ENCODE measurements around the gene RNF135. TPM values are rescaled to one million over a fixed set of nuclear protein-coding genes. Genes with fewer than 3 reads are reported as not detected.
"Not testable (repeated sequence)": the region's sequence is repeated elsewhere in the genome, so short reads cannot be mapped to it uniquely, and the experiment has no call there.

The RNF135 gene
- total RNA-seq, 1 donor from 2014 or later, result 4.7 TPM

GRCh38 chr17:30954046-30954830, 16.6 kb upstream of the RNF135 start:
- no peak for ATAC-seq
- DNase-seq (ENCODE audit: low spot score), result no peak

- no peak for DNase-seq (ENCODE audit: low spot score)
- ATAC-seq, result peak; percentile 39
Measured at GRCh38 chr17:30956764-30957374, 14.0 kb upstream of the RNF135 start.

- ATAC-seq (no peak), DNase-seq (ENCODE audit: low spot score) (peak; percentile 44)
Measured at GRCh38 chr17:30957741-30958140, 13.1 kb upstream of the RNF135 start.

- ATAC-seq (no peak), DNase-seq (ENCODE audit: low spot score) (peak; percentile 35)
Measured at GRCh38 chr17:30958187-30958586, 12.7 kb upstream of the RNF135 start.

GRCh38 chr17:30961209-30962188, 9.3 kb upstream of the RNF135 start:
- DNase-seq (ENCODE audit: low spot score) (peak; percentile 40), ATAC-seq (no peak)

- not testable (repeated sequence) for DNase-seq (ENCODE audit: low spot score)
- ATAC-seq, result peak; percentile 52
Measured at GRCh38 chr17:30964312-30964711, 6.5 kb upstream of the RNF135 start.

- no peak for ATAC-seq
- DNase-seq (ENCODE audit: low spot score), result no peak
Measured at GRCh38 chr17:30964876-30965275, 6.0 kb upstream of the RNF135 start.

- no peak for ATAC-seq
Measured at GRCh38 chr17:30965686-30966085, 5.2 kb upstream of the RNF135 start.

GRCh38 chr17:30967911-30968310, 2.9 kb upstream of the RNF135 start:
- DNase-seq (ENCODE audit: low spot score), result peak; percentile 38
- ATAC-seq, result not testable (repeated sequence)

More at GRCh38 chr17:30965686-30966085, 5.2 kb upstream of the RNF135 start:
- no peak for DNase-seq (ENCODE audit: low spot score)

- ATAC-seq (no peak), DNase-seq (ENCODE audit: low spot score) (peak; percentile 45)
Measured at GRCh38 chr17:30969989-30970830, 629 bp upstream of the RNF135 start.

- no peak for ATAC-seq
- peak; percentile 29 for DNase-seq (ENCODE audit: low spot score)
Measured at GRCh38 chr17:30975042-30975820, 4.4 kb downstream of the RNF135 start.

- DNase-seq (ENCODE audit: low spot score), result peak; percentile 8
- not testable (repeated sequence) for ATAC-seq
Measured at GRCh38 chr17:30979919-30980318, 9.1 kb downstream of the RNF135 start.

- DNase-seq (ENCODE audit: low spot score) (peak; percentile 31), ATAC-seq (no peak)
Measured at GRCh38 chr17:30981531-30982519, 11.0 kb downstream of the RNF135 start.

- DNase-seq (ENCODE audit: low spot score) (no peak), ATAC-seq (no peak)
Measured at GRCh38 chr17:30982855-30983254, 12.0 kb downstream of the RNF135 start.

- DNase-seq (ENCODE audit: low spot score) (no peak), ATAC-seq (no peak)
Measured at GRCh38 chr17:30990458-30990857, 19.6 kb downstream of the RNF135 start.

- DNase-seq (ENCODE audit: low spot score) (no peak), ATAC-seq (no peak)
Measured at GRCh38 chr17:30992551-30992950, 21.7 kb downstream of the RNF135 start.

- DNase-seq (ENCODE audit: low spot score), result no peak
- no peak for ATAC-seq
Measured at GRCh38 chr17:30995347-30995746, 24.5 kb downstream of the RNF135 start.

GRCh38 chr17:30996486-30996885, 25.6 kb downstream of the RNF135 start:
- ATAC-seq (no peak), DNase-seq (ENCODE audit: low spot score) (no peak)
